ENCODE results near the gene EIF3A.
"Not testable (repeated sequence)": the region's sequence is repeated elsewhere in the genome, so short reads cannot be mapped to it uniquely, and the experiment has no call there.

The EIF3A gene

DNA sequence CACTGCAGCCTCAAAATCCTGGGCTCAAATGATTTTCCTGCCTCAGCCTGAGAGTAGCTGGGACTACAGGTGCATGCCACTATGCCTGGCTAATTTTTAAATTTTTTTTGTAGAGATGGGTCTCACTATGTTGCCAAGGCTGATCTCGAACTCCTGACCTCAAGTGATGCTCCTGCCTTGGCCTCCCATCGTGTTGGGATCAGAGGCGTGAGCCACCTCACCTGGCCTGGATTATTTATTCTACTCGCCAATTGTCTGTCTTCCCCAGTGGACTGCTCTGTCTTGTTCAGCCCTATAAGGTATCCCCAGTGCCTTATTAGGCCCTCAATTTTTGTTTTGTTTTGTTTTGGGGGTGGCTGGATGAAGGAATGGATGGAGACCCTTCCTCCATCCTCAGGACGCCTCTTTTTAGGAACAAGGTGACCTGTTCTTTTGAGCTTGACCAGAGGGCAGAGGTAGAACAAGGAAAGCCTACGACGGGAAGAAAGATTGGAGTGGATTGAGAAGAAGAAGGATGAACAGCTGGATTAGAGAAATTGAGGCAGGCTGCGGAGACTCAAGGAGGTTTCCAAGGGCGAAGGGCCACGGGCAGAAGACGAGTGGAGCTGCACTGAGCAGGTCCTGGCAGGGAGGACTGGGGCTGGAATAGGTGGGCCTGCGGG, 22.8 kb upstream of the EIF3A start:
- TF ChIP-seq, protein P1, sequence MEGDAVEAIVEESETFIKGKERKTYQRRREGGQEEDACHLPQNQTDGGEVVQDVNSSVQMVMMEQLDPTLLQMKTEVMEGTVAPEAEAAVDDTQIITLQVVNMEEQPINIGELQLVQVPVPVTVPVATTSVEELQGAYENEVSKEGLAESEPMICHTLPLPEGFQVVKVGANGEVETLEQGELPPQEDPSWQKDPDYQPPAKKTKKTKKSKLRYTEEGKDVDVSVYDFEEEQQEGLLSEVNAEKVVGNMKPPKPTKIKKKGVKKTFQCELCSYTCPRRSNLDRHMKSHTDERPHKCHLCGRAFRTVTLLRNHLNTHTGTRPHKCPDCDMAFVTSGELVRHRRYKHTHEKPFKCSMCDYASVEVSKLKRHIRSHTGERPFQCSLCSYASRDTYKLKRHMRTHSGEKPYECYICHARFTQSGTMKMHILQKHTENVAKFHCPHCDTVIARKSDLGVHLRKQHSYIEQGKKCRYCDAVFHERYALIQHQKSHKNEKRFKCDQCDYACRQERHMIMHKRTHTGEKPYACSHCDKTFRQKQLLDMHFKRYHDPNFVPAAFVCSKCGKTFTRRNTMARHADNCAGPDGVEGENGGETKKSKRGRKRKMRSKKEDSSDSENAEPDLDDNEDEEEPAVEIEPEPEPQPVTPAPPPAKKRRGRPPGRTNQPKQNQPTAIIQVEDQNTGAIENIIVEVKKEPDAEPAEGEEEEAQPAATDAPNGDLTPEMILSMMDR (IDR thresholded peaks at IDR 0.05; ENCODE audit: low read depth, low read length): no peak
- no peak overlapping the region for H3K27ac ChIP-seq
- no peaks in the 10 kb centered on the region for H3K27me3 ChIP-seq (ENCODE audit: insufficient read depth, low read depth, severe bottlenecking)
- DNase-seq: no peak
- peaks cover 6% of the 10 kb centered on the region for H3K36me3 ChIP-seq
- H3K4me3 ChIP-seq (ENCODE audit: low read depth, low read length): no peak overlapping the region
- no peaks in the 10 kb centered on the region for H3K9me3 ChIP-seq (ENCODE audit: severe bottlenecking)

DNA sequence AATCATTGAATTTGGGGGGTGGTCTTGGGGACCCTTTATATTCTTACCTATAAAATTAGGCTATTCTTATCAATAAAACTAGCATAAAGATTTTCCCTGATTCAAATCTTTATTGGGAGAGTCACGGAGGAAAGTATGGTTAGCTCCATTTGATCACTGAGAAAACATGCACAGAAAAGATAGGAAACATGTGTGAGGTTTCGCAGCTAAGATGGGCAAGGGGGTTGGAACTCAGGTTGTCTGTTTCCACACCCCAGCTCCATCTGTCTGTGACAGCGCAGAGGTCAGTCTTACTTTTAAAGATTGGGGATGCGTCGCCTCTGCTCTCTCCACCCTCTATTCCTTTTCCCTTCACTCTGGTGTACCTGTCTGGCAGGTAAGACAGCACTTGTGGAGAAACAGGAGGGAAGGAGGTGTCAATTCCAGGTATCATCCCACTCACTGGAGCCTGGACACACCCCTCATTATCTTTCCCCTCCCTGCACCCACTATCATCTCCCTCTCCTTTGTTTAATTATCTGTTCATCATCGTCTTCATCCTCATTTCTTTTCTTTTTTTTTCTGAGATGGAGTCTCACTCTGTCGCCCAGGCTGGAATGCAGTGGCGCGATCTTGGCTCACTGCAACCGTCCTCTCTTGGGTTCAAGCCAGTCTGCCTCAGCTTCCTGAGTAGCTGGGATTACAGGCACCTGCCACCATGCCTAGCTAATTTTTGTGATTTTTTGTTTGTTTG, 20.9 kb upstream of the EIF3A start:
- TF ChIP-seq, protein P1 (IDR thresholded peaks at IDR 0.05; ENCODE audit: low read depth, low read length): no peak
- H3K27ac ChIP-seq: no peak overlapping the region
- H3K27me3 ChIP-seq (ENCODE audit: insufficient read depth, low read depth, severe bottlenecking): no peaks in the 10 kb centered on the region
- no peak overlapping the region for H3K4me3 ChIP-seq (ENCODE audit: low read depth, low read length)
- H3K36me3 ChIP-seq: no peaks in the 10 kb centered on the region; the same call in 1 of the 2 replicates
- no peaks in the 10 kb centered on the region for H3K9me3 ChIP-seq (ENCODE audit: severe bottlenecking)
- DNase-seq: no peak

DNA sequence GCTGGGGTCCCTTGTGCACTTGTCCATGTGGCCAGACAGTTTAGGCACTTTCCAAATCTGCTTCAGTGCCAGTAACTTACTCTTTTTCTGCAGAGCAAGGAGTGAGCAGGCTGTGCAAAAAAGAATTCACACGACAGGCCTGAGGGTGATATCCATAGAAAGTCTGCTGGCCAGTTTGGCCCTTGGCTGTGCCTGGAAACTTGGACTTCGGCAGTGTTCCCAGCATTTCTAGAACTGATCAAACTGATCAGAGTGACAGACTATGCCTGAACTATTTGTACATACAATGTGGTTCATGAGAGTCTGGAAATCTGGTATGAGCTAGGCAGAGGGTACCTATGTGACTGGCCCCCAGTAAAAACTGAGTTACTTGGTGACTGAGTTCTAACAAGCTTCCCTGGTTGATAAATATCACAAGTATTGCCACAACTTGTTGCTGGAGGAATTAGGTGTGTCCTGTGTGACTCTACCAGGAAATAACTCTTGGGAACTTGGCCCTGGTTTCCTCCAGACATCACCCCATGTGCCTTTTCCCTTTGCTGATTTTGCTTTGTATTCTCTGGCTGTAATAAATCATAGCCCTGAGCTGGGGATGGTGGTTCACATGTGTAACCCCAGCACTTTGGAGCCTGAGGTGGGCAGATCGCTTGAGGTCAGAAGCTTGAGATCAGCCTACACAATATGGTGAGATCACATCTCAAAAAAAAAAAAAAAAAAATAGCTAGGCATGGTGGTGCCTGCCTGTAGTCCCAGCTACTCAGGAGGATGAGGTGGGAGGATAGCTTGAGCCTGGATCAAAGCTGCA, 20.0 kb upstream of the EIF3A start:
- TF ChIP-seq, protein P1 (IDR thresholded peaks at IDR 0.05; ENCODE audit: low read depth, low read length): no peak
- Histone ChIP-seq H3K27me3 (ENCODE audit: insufficient read depth, low read depth, severe bottlenecking) (no peaks in the 10 kb centered on the region), H3K4me3 (ENCODE audit: low read depth, low read length) (no peak overlapping the region), H3K36me3 (no peaks in the 10 kb centered on the region; the same call in 1 of the 2 replicates), H3K27ac (no peak overlapping the region), H3K9me3 (ENCODE audit: severe bottlenecking) (no peaks in the 10 kb centered on the region)
- DNase-seq: no peak

DNA sequence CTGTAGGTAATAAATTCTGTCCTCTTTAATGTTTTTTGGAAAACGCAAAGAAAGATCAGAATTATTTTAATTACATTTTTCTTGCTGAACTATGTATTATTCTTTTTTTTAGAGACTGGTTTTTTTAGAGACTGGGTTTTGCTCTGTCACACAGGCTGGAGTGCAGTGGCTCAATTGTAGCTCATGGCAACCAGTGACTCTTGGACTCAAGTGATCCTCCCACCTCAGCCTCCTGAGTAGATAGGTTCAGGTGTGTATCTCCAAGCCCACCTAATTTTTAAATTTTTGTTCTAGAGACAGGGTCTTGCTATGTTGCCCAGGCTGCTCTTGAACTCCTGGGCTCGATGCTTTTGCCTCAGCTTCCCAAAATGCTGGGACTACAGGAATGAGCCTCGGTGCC, 18.0 kb upstream of the EIF3A start:
- no peaks in the 10 kb centered on the region for H3K27me3 ChIP-seq (ENCODE audit: insufficient read depth, low read depth, severe bottlenecking)
- H3K36me3 ChIP-seq: no peaks in the 10 kb centered on the region
- DNase-seq: no peak
- H3K27ac ChIP-seq: no peak overlapping the region
- H3K4me3 ChIP-seq (ENCODE audit: low read depth, low read length): no peak overlapping the region
- TF ChIP-seq, protein P1 (IDR thresholded peaks at IDR 0.05; ENCODE audit: low read depth, low read length): no peak
- no peaks in the 10 kb centered on the region for H3K9me3 ChIP-seq (ENCODE audit: severe bottlenecking)

DNA sequence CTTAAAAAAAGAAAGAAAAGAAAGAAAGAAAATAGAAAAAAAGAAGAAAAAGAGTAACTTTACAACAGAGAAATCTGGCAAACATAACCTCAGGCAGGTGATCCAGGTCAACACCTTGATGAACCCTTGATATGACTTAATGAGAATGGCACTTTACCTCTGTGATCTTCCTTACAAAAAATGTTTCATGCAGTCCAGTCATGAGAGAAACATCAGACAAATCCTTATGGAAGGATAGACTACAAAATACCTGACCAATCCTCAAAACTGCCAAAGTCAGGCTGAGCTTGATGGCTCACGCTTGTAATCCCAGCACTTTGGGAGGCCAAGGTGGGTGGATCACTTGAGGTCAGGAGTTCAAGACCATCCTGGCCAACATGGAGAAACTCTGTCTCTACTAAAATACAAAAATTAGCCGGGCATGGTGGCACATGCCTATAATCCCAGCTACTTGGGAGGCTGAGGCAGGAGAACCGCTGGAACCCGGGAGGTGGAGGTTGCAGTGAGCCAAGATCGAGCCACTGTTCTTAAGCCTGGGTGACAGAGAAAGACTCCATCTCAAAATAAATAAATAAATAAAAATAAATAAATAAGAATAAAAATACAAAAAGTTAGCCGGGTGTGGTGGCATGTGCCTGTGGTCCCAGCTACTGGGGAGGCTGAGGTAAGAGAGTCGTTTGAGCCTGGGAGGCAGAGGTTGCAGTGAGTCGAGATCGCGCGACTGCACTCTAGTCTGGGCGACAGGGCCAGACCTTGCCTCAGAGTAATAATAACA, 16.2 kb upstream of the EIF3A start:
- not testable (repeated sequence) for H3K4me3 ChIP-seq (ENCODE audit: low read depth, low read length); H3K27me3 ChIP-seq (ENCODE audit: insufficient read depth, low read depth, severe bottlenecking); H3K36me3 ChIP-seq; H3K9me3 ChIP-seq (ENCODE audit: severe bottlenecking); DNase-seq; H3K27ac ChIP-seq
